Stimulated activated CD8-positive, alpha-beta memory T cell treated with anti-CD3 and anti-CD28 coated beads, Interleukin-15, amount 100 ng/mL, for 1 hour (primary cell): ENCODE results near the gene ABCA3.
"Not testable (repeated sequence)": the region's sequence is repeated elsewhere in the genome, so short reads cannot be mapped to it uniquely, and the experiment has no call there.

Experiments
- DNase-seq: peaks from one replicate; pipeline ENCODE4 v3.0.0-alpha.2; 2020; ENCODE audit warnings: low read depth

Gene ABCA3

DNA sequence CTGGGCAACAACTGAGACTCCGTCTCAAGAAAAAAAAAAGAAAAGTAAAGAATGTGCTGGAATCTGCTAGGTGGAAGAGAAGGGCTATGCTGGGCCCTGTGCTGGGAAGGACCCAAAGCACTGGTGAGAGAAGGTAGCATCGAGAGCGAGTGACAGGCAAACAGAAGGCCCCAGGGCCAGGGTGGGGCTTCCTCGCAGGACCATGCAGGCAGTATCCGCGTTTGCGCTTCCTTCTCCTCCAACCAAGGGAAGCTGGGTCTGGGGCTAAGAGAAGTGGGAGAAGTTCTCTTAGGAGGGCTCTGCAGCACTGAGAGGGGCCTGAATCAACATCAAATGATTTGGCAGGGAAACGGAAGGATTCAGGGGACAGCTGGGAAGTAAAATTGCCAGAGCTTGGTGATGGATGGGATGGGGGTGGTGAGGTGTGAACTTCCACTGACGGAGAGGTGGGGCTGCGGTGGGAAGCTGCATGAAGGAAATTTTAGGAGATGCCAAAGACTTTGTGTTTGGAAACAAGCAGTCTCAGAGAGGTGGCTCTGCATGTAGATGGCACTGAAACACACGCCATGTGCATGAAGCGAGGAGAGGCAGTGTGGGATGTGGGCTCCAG lies 83.9 kb downstream of the ABCA3 start:
- no peak for DNase-seq

DNA sequence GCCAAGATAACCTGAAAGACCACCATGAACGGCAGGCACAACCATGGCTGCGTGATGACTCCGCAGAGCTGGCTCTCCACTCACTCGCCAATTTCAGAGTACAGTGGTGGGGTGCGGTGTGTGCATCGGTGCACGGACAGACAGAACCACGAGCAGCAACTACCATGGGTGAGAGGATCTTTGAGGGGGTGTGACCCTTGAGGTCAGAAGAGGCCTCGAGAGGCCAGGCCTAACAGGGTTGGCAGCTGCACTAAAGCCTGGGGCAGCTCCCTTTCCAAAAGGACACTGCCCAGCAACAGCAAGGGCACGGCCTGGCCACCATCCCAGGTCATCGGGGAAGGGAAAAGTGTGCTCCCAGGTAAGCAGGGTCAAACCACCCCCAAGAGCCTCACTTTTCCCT lies 87.2 kb downstream of the ABCA3 start:
- no peak for DNase-seq

GRCh38 chr16:2252806-2253148 lies 87.8 kb downstream of the ABCA3 start:
- no peak for DNase-seq

GRCh38 chr16:2251296-2252111 lies 89.0 kb downstream of the ABCA3 start, which contains the start of gene ECI1:
Gene ECI1 (minus strand): TSS chr16:2251587. CDS start chr16:2251566, 21 bp downstream.
- peak; percentile 49 for DNase-seq

GRCh38 chr16:2250652-2251295 lies 89.8 kb downstream of the ABCA3 start:
- DNase-seq: no peak

DNA sequence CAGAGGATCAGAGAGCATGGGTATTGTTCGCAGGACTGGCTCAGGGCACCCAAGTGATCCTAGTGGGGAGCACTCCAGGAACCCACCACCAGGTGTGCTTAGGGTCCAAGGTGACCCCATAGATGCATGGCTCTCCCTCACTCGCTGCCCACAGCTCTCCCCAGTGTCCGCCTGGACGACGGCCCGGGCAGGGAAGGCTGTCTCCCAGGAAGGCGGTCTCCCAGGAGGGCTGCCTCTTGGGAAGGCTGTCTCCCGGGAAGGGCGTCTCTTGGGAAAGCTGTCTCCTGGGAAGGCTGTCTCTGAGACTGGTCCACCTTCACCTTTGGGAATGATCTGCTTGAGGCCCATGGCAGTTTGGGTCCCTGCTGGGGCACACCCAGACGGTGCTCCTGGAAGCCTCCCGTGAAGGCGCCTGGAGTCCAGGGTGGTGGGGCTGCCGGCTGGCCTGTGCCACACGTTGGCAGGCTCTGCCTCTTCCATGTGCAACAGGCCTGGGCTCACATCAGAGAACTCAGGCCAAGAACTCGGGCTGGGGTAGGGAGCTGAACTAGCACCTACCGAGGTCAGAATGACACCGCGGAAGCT lies 94.1 kb downstream of the ABCA3 start:
- DNase-seq: no peak

GRCh38 chr16:2244926-2245795 lies 95.4 kb downstream of the ABCA3 start:
- no peak for DNase-seq

DNA sequence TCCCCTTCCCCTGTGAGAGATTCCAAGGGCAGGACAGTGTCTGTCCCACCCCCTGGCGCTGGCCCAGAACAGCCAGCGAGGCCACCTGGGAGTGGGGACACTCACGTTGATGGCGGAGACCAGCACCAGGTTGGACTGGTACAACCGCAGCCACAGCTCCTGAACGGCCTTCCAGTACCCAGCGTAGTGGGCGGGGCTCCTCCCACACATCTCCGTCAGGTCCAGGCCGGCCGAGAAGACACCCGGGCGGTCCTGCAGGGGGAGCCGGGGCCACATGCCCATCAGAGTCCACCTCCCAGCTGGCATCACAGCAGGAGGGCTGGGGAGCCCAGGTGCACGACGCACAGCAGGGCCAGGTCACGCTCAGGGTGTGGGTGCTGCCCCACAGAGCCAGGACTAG lies 96.2 kb downstream of the ABCA3 start:
- no peak for DNase-seq

GRCh38 chr16:2243781-2244180 lies 96.7 kb downstream of the ABCA3 start:
- DNase-seq: no peak

- DNase-seq: no peak
These were observed 97.4 kb downstream of the ABCA3 start for GRCh38 chr16:2243031-2243528.

- no peak for DNase-seq
These were observed 97.9 kb downstream of the ABCA3 start for GRCh38 chr16:2242598-2242997.

- not testable (repeated sequence) for DNase-seq
These were observed 100.2 kb downstream of the ABCA3 start for GRCh38 chr16:2240331-2240730.

- no peak for DNase-seq
These were observed 101.5 kb downstream of the ABCA3 start for GRCh38 chr16:2238838-2239675.

DNA sequence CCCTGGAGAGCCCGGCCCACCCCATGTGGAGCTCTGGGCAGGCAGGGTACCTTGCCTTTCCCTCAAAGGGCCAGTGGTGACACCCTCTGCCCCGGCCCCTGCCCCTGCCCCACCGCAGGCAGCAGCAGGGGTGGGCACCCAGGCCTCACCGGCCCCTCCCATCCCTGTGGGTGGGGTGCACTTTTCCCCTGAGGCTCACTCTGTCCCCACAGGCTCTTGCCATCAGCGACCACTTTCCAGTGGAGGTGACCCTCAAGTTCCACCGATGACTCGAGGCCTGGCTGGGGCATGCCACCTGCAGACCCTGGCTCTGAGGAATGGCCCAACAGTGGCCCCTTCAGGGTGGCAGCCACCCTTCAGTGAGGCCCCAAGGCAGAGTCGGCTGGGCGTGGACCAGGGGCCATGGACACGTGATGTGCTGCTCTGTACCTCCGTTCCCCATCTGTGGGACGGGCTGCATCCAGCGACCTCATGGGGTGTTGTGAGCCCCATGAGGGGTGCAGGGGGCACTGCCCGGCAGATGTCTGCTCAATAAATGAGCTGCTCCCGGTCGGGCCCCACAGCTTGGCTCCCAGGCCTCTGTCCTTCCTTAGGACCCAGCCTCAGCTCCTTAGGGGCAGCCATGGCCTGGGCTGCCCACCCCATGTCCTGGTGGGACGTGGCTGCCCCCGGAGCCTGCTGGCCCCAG lies 102.2 kb downstream of the ABCA3 start:
- no peak for DNase-seq

DNA sequence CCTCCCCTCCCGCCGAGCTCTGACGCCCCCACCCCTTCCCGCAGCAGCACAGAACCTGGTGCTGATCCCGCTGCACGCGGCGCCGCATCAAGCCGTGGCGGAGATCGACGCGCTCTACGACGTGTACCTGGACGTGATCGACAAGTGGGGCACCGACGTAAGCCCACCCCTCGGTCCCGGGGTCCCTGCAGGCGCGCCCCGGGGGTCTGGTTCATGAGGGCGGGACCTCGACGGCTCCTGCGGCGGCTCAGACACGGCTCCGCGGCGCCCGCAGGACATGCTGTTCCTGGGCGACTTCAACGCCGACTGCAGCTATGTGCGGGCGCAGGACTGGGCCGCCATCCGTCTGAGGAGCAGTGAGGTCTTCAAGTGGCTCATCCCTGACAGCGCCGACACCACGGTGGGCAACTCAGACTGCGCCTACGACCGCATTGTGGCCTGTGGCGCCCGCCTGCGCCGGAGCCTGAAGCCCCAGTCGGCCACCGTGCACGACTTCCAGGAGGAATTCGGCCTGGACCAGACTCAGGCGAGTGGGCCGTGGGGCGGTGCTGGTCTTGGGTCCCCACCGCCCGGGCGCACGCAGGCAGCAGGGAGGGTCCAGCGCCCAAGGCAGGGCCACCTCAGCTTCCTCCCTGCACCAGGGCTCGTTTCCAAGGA lies 102.9 kb downstream of the ABCA3 start:
- no peak for DNase-seq

DNA sequence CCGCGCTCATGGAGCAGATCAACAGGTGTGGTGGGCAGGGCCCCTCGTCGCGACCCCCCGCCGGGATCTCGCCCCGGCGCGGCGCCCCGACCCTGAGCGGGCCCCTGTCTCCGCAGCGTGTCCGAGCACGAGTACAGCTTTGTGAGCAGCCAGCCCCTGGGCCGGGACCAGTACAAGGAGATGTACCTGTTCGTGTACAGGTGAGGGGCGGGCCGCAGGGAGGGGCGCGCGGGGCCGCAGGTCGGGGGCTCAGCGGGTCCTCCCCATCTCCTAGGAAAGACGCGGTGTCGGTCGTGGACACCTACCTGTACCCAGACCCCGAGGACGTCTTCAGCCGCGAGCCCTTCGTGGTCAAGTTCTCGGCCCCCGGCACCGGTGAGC lies 103.4 kb downstream of the ABCA3 start:
- no peak for DNase-seq

GRCh38 chr16:2236337-2237101 lies 104.0 kb downstream of the ABCA3 start, which contains the start of gene DNASE1L2:
Gene DNASE1L2 (plus strand): TSS chr16:2236444. CDS start chr16:2236817, 373 bp downstream.
- DNase-seq: no peak

GRCh38 chr16:2235695-2236336 lies 104.7 kb downstream of the ABCA3 start:
- no peak for DNase-seq
